ENCODE measurements around the gene SMIM23.

Gene SMIM23

GRCh38 chr5:171838066-171838465, 52.4 kb downstream of the SMIM23 start:
- peaks cover 8% of the 10 kb centered on the region; the same call in 1 of the 2 replicates for H3K4me1 ChIP-seq (ENCODE audit: control insufficient read depth, insufficient read depth, low read length)
- no peak overlapping the region for H3K4me3 ChIP-seq (ENCODE audit: low read depth, low read length)
- no peaks in the 10 kb centered on the region for H3K36me3 ChIP-seq (ENCODE audit: control insufficient read depth, insufficient read depth, low read length)
- no peak overlapping the region for H3K27ac ChIP-seq (ENCODE audit: low read depth, low read length)
- H3K27me3 ChIP-seq (ENCODE audit: control insufficient read depth, insufficient read depth, low read length), result no peaks in the 10 kb centered on the region
- H3K9ac ChIP-seq (ENCODE audit: low read length), result no peak overlapping the region
- peaks cover 9% of the 10 kb centered on the region for H3K9me3 ChIP-seq (ENCODE audit: control insufficient read depth, insufficient read depth, low read depth, low read length)

- Histone ChIP-seq H3K27me3 (ENCODE audit: control insufficient read depth, insufficient read depth, low read length) (no peaks in the 10 kb centered on the region), H3K27ac (ENCODE audit: low read depth, low read length) (no peak overlapping the region), H3K9ac (ENCODE audit: low read length) (no peak overlapping the region), H3K36me3 (ENCODE audit: control insufficient read depth, insufficient read depth, low read length) (no peaks in the 10 kb centered on the region), H3K4me3 (ENCODE audit: low read depth, low read length) (no peak overlapping the region), H3K9me3 (ENCODE audit: control insufficient read depth, insufficient read depth, low read depth, low read length) (peaks cover 4% of the 10 kb centered on the region), H3K4me1 (ENCODE audit: control insufficient read depth, insufficient read depth, low read length) (peaks cover 8% of the 10 kb centered on the region; the same call in 1 of the 2 replicates)
Observed at GRCh38 chr5:171839112-171839511, 53.5 kb downstream of the SMIM23 start.

GRCh38 chr5:171840066-171840465, 54.4 kb downstream of the SMIM23 start:
- peaks cover 5% of the 10 kb centered on the region; the same call in 1 of the 2 replicates for H3K4me1 ChIP-seq (ENCODE audit: control insufficient read depth, insufficient read depth, low read length)
- no peaks in the 10 kb centered on the region for H3K27me3 ChIP-seq (ENCODE audit: control insufficient read depth, insufficient read depth, low read length)
- H3K27ac ChIP-seq (ENCODE audit: low read depth, low read length), result no peak overlapping the region
- no peak overlapping the region for H3K4me3 ChIP-seq (ENCODE audit: low read depth, low read length)
- no peaks in the 10 kb centered on the region for H3K36me3 ChIP-seq (ENCODE audit: control insufficient read depth, insufficient read depth, low read length)
- H3K9ac ChIP-seq (ENCODE audit: low read length), result no peak overlapping the region
- peaks cover 4% of the 10 kb centered on the region for H3K9me3 ChIP-seq (ENCODE audit: control insufficient read depth, insufficient read depth, low read depth, low read length)

All from HUES6 (cell line).